Mesenchymal stem cell (in vitro differentiated cells and primary cell): ENCODE data around the gene TM4SF4.

ENCODE experiments used
- DNase-seq: peaks from one replicate; pipeline ENCODE4 v3.0.0-alpha.2; 2013
- H2AFZ ChIP-seq: one replicate; pipeline ENCODE4 v1.6.1; 2013; ENCODE audit warnings: low read depth, mild to moderate bottlenecking, control low read depth, inconsistent platforms, low read length, moderate library complexity
- H2AK5ac ChIP-seq: 2 replicates; pipeline ENCODE4 v1.6.1; 2013; ENCODE audit warnings: low read length, moderate library complexity, mild to moderate bottlenecking, inconsistent platforms; ENCODE audit not compliant: severe bottlenecking
- H2BK120ac ChIP-seq: one replicate; pipeline ENCODE4 v1.6.1; 2013; ENCODE audit warnings: low read depth, mild to moderate bottlenecking, inconsistent platforms, low read length, moderate library complexity
- H2BK12ac ChIP-seq, 2 experiments: one replicate each; pipeline ENCODE4 v1.6.1; 2013; ENCODE audit warnings: inconsistent platforms in 2 of 2, low read length in 2 of 2, mild to moderate bottlenecking in 2 of 2, moderate library complexity in 2 of 2, control low read depth in 1 of 2
- H2BK15ac ChIP-seq: one replicate; pipeline ENCODE4 v1.6.1; 2013; ENCODE audit warnings: mild to moderate bottlenecking, low read depth, inconsistent platforms; ENCODE audit not compliant: poor library complexity, severe bottlenecking
- H2BK5ac ChIP-seq: 2 replicates; pipeline ENCODE4 v1.6.1; 2013; ENCODE audit warnings: low read depth, mild to moderate bottlenecking, low read length, control low read depth, inconsistent platforms; ENCODE audit not compliant: poor library complexity, severe bottlenecking
- H3K14ac ChIP-seq, 2 experiments: one replicate each; pipeline ENCODE4 v1.6.1; 2013; ENCODE audit warnings: inconsistent platforms in 2 of 2, low read length in 2 of 2, control low read depth in 1 of 2, mild to moderate bottlenecking in 1 of 2, moderate library complexity in 1 of 2
- H3K18ac ChIP-seq, 2 experiments: one replicate each; pipeline ENCODE4 v1.6.1; 2013; ENCODE audit warnings: inconsistent platforms in 2 of 2, low read length in 2 of 2, control low read depth in 1 of 2, low read depth in 1 of 2, mild to moderate bottlenecking in 1 of 2
- H3K23ac ChIP-seq, 2 experiments: one replicate each; pipeline ENCODE4 v1.6.1; 2013; ENCODE audit warnings: inconsistent platforms in 2 of 2, low read length in 2 of 2, mild to moderate bottlenecking in 2 of 2, moderate library complexity in 2 of 2, control low read depth in 1 of 2
- H3K27ac ChIP-seq: 2 replicates; pipeline ENCODE4 v1.5.1; 2013; ENCODE audit warnings: mild to moderate bottlenecking, moderate library complexity, low read length, control low read depth, inconsistent platforms; ENCODE audit not compliant: poor library complexity, severe bottlenecking
- H3K27me3 ChIP-seq, 2 experiments: 2 replicates each; pipeline versions ENCODE4 v1.6.1 to v1.7.0; 2013; ENCODE audit warnings: low read length in 2 of 2, mild to moderate bottlenecking in 2 of 2, moderate library complexity in 2 of 2, control low read depth in 1 of 2, inconsistent platforms in 1 of 2; ENCODE audit not compliant: control insufficient read depth in 1 of 2, insufficient read depth in 1 of 2
- H3K36me3 ChIP-seq, 2 experiments: 2 replicates each; pipeline versions ENCODE4 v1.6.1 to v1.7.0; 2013; ENCODE audit warnings: low read length in 2 of 2, control low read depth in 1 of 2, inconsistent platforms in 1 of 2, low read depth in 1 of 2, mild to moderate bottlenecking in 1 of 2; ENCODE audit not compliant: insufficient read depth in 2 of 2, control insufficient read depth in 1 of 2
- H3K4ac ChIP-seq, 2 experiments: one replicate each; pipeline ENCODE4 v1.6.1; 2013; ENCODE audit warnings: inconsistent platforms in 2 of 2, low read length in 2 of 2, mild to moderate bottlenecking in 2 of 2, moderate library complexity in 2 of 2, control low read depth in 1 of 2, low read depth in 1 of 2
- H3K4me1 ChIP-seq: 2 replicates; pipeline ENCODE4 v1.6.1; 2013; ENCODE audit warnings: low read depth, low read length, control low read depth; ENCODE audit not compliant: control insufficient read depth, insufficient read depth
- H3K4me2 ChIP-seq: 2 replicates; pipeline ENCODE4 v1.6.1; 2013; ENCODE audit warnings: low read length, mild to moderate bottlenecking, inconsistent platforms; ENCODE audit not compliant: poor library complexity, severe bottlenecking
- H3K4me3 ChIP-seq, 2 experiments: 2 replicates each; pipeline versions ENCODE4 v1.5.1 to v1.7.0; 2013; ENCODE audit warnings: low read length in 2 of 2, mild to moderate bottlenecking in 2 of 2, control low read depth in 1 of 2, low read depth in 1 of 2; ENCODE audit not compliant: insufficient read depth in 1 of 2
- H3K79me1 ChIP-seq: replicated peaks from 2 replicates; pipeline ENCODE4 v1.6.1; 2013; ENCODE audit warnings: mild to moderate bottlenecking, control low read depth, low read length, inconsistent platforms; ENCODE audit not compliant: poor library complexity, severe bottlenecking
- H3K9ac ChIP-seq: 2 replicates; pipeline ENCODE4 v1.7.0; 2013; ENCODE audit warnings: mild to moderate bottlenecking, low read length, moderate library complexity
- H3K9me3 ChIP-seq: 2 replicates; pipeline ENCODE4 v1.7.0; 2013; ENCODE audit warnings: mild to moderate bottlenecking, low read length; ENCODE audit not compliant: control insufficient read depth
- H4K8ac ChIP-seq: one replicate; pipeline ENCODE4 v1.6.1; 2013; ENCODE audit warnings: inconsistent platforms, mild to moderate bottlenecking, low read length, moderate library complexity
- H4K91ac ChIP-seq: one replicate; pipeline ENCODE4 v1.6.1; 2013; ENCODE audit warnings: mild to moderate bottlenecking, low read length, inconsistent platforms
- WGBS: methylation state at CpG from one replicate; pipeline ENCODE4 v1.1.7; 2013; ENCODE audit warnings: mixed read lengths; 5-methylcytosine and 5-hydroxymethylcytosine counted together

The TM4SF4 gene

DNA sequence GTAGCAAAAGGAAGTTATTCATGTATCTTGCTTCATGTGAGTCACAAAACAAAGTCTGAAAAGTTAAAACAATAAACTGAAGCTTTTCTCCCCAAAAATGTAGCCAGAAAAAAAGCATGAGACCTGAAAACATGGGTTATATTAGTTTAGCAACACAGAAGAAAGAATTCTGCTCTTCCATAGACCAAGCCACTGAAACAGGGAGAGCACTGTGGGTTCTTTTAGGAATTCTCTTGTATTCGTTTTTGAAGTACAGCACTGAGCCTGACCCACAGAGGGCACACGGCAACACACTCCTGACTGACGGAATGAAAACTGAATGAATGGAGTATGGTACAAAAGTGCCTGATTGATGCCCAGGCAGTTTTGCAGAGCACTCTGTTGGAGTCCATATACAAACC is 66.6 kb downstream of the TM4SF4 start:
- WGBS, result 58% methylated on average over 3 of the region's 3 CpGs
- peaks cover 8% of the 10 kb centered on the region for H3K4me1 ChIP-seq
- DNase-seq, result no peak
- peak overlapping the region; percentile 99 for H2AK5ac ChIP-seq
- H3K18ac ChIP-seq, result peak overlapping the region; percentile 16 to 42
- no peak overlapping the region for H3K23ac ChIP-seq
- H3K9ac ChIP-seq, result peak overlapping the region; percentile 36
- H3K4me3 ChIP-seq, result no peak overlapping the region
- peak overlapping the region; percentile 56 for H3K4me2 ChIP-seq
- no peak overlapping the region for H2AFZ ChIP-seq
- peak overlapping the region; percentile 71 for H2BK5ac ChIP-seq
- no peaks in the 10 kb centered on the region for H3K27me3 ChIP-seq
- no peak overlapping the region for H3K14ac ChIP-seq
- H2BK12ac ChIP-seq, result no peak overlapping the region
- H2BK15ac ChIP-seq, result no peak overlapping the region
- no peak overlapping the region for H4K8ac ChIP-seq
- no peaks in the 10 kb centered on the region for H3K9me3 ChIP-seq
- peak overlapping the region in 1 of 2 experiments; percentile 0 for H3K4ac ChIP-seq
- H3K79me1 ChIP-seq, result peaks cover 3% of the 10 kb centered on the region
- H4K91ac ChIP-seq, result no peak overlapping the region
- peaks cover 0 to 52% of the 10 kb centered on the region in 2 experiments for H3K36me3 ChIP-seq
- peak overlapping the region; percentile 100 for H3K27ac ChIP-seq
- H2BK120ac ChIP-seq, result no peak overlapping the region

- H2BK15ac ChIP-seq, result peak overlapping the region; percentile 63
- WGBS, result 54% methylated on average over 9 of the region's 9 CpGs
- H3K9ac ChIP-seq, result no peak overlapping the region
- H2AK5ac ChIP-seq, result peak overlapping the region; percentile 99
- no peak overlapping the region for H3K23ac ChIP-seq
- no peak overlapping the region for H2AFZ ChIP-seq
- no peaks in the 10 kb centered on the region for H3K27me3 ChIP-seq
- H3K18ac ChIP-seq, result peak overlapping the region in 1 of 2 experiments; percentile 80
- peaks cover 9% of the 10 kb centered on the region for H3K4me1 ChIP-seq
- DNase-seq, result peak; percentile 45
- H4K8ac ChIP-seq, result peak overlapping the region; percentile 79
- H3K9me3 ChIP-seq, result no peaks in the 10 kb centered on the region
- peak overlapping the region; percentile 100 for H3K27ac ChIP-seq
- H2BK5ac ChIP-seq, result peak overlapping the region; percentile 95
- no peak overlapping the region for H3K4ac ChIP-seq
- peak overlapping the region; percentile 81 for H2BK120ac ChIP-seq
- peak overlapping the region; percentile 56 for H3K4me2 ChIP-seq
- peak overlapping the region; percentile 18 for H4K91ac ChIP-seq
- peaks cover 0 to 57% of the 10 kb centered on the region in 2 experiments for H3K36me3 ChIP-seq
- H2BK12ac ChIP-seq, result peak overlapping the region in 1 of 2 experiments; percentile 52
- peak overlapping the region in 1 of 2 experiments; percentile 46 for H3K4me3 ChIP-seq
- H3K14ac ChIP-seq, result no peak overlapping the region
- H3K79me1 ChIP-seq, result peaks cover 5% of the 10 kb centered on the region
Observed at GRCh38 chr3:149542375-149543312, 68.1 kb downstream of the TM4SF4 start.

GRCh38 chr3:149545049-149545448 is 70.6 kb downstream of the TM4SF4 start:
- DNase-seq, result no peak
- Histone ChIP-seq H2BK12ac (no peak overlapping the region), H4K91ac (no peak overlapping the region), H3K27me3 (no peaks in the 10 kb centered on the region), H2AK5ac (peak overlapping the region; percentile 86), H3K14ac (no peak overlapping the region), H3K18ac (no peak overlapping the region), H3K4ac (no peak overlapping the region), H3K9me3 (no peaks in the 10 kb centered on the region), H3K36me3 (peaks cover 0 to 61% of the 10 kb centered on the region in 2 experiments), H2BK15ac (no peak overlapping the region), H3K9ac (no peak overlapping the region), H2AFZ (no peak overlapping the region), H2BK5ac (no peak overlapping the region), H2BK120ac (no peak overlapping the region), H3K4me3 (no peak overlapping the region), H3K79me1 (peaks cover 7% of the 10 kb centered on the region), H4K8ac (no peak overlapping the region), H3K4me2 (no peak overlapping the region), H3K27ac (no peak overlapping the region), H3K23ac (no peak overlapping the region), H3K4me1 (peaks cover 11% of the 10 kb centered on the region)
- WGBS, result 83% methylated on average over 1 of the region's 2 CpGs

- Histone ChIP-seq H3K14ac (no peak overlapping the region), H2AK5ac (peak overlapping the region; percentile 86), H3K4me2 (no peak overlapping the region), H3K36me3 (peaks cover 2 to 52% of the 10 kb centered on the region in 2 experiments), H3K18ac (peak overlapping the region in 1 of 2 experiments; percentile 11), H3K9ac (peak overlapping the region; percentile 73), H3K79me1 (peaks cover 8% of the 10 kb centered on the region), H4K8ac (no peak overlapping the region), H2BK15ac (no peak overlapping the region), H3K9me3 (no peaks in the 10 kb centered on the region), H3K27me3 (no peaks in the 10 kb centered on the region), H2BK5ac (no peak overlapping the region), H4K91ac (no peak overlapping the region), H2AFZ (no peak overlapping the region), H3K4me3 (no peak overlapping the region), H3K4me1 (peaks cover 11% of the 10 kb centered on the region), H3K4ac (no peak overlapping the region), H3K27ac (peak overlapping the region; percentile 72), H2BK12ac (no peak overlapping the region), H3K23ac (no peak overlapping the region), H2BK120ac (no peak overlapping the region)
- WGBS, result 93% methylated on average over 9 of the region's 9 CpGs
- no peak for DNase-seq
Observed at GRCh38 chr3:149547413-149547812, 72.9 kb downstream of the TM4SF4 start.
